ENCODE measurements around the gene GRSF1. TPM values are rescaled to one million over a fixed set of nuclear protein-coding genes. Genes with fewer than 3 reads are reported as not detected.

The GRSF1 gene
- total and polyA plus RNA-seq, 2 of the 13 experiments (the other 11 are each of a cell fraction or from before 2014, with no cell fraction given) = 66.5 to 103 TPM

- no peak for TF ChIP-seq ZNF34 (CRISPR knock-in tag; IDR thresholded peaks at IDR 0.05; ENCODE audit: borderline replicate concordance)
- 0 out of 2 replicates have a peak, but pooled peaks have one; percentile 19 for TF ChIP-seq RARA (CRISPR knock-in tag; IDR thresholded peaks at IDR 0.05)
- TF ChIP-seq, protein P1, sequence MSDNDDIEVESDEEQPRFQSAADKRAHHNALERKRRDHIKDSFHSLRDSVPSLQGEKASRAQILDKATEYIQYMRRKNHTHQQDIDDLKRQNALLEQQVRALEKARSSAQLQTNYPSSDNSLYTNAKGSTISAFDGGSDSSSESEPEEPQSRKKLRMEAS (IDR thresholded peaks at IDR 0.05) = peak; percentile 77
- TF ChIP-seq, protein P2, sequence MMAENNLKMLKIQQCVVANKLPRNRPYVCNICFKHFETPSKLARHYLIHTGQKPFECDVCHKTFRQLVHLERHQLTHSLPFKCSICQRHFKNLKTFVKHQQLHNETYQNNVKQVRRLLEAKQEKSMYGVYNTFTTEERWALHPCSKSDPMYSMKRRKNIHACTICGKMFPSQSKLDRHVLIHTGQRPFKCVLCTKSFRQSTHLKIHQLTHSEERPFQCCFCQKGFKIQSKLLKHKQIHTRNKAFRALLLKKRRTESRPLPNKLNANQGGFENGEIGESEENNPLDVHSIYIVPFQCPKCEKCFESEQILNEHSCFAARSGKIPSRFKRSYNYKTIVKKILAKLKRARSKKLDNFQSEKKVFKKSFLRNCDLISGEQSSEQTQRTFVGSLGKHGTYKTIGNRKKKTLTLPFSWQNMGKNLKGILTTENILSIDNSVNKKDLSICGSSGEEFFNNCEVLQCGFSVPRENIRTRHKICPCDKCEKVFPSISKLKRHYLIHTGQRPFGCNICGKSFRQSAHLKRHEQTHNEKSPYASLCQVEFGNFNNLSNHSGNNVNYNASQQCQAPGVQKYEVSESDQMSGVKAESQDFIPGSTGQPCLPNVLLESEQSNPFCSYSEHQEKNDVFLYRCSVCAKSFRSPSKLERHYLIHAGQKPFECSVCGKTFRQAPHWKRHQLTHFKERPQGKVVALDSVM (CRISPR knock-in tag; IDR thresholded peaks at IDR 0.05) = peak; percentile 93
- peak; percentile 73 for TF ChIP-seq YY1 (IDR thresholded peaks at IDR 0.05; ENCODE audit: insufficient read depth, insufficient replicate concordance, low read depth, low read length)
- TF ChIP-seq, protein P3, sequence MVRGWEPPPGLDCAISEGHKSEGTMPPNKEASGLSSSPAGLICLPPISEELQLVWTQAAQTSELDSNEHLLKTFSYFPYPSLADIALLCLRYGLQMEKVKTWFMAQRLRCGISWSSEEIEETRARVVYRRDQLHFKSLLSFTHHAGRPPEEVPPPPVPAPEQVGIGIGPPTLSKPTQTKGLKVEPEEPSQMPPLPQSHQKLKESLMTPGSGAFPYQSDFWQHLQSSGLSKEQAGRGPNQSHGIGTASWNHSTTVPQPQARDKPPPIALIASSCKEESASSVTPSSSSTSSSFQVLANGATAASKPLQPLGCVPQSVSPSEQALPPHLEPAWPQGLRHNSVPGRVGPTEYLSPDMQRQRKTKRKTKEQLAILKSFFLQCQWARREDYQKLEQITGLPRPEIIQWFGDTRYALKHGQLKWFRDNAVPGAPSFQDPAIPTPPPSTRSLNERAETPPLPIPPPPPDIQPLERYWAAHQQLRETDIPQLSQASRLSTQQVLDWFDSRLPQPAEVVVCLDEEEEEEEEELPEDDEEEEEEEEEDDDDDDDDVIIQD (CRISPR knock-in tag; IDR thresholded peaks at IDR 0.05; ENCODE audit: low read depth) = peak; percentile 63; the same call in 1 of the 2 replicates
- TF ChIP-seq MYC (CRISPR knock-in tag; IDR thresholded peaks at IDR 0.05; ENCODE audit: borderline replicate concordance) = peak; percentile 62
- peak; percentile 91 for TF ChIP-seq GABPB1 (CRISPR knock-in tag; IDR thresholded peaks at IDR 0.05)
- TF ChIP-seq POLR2AphosphoS5 (IDR thresholded peaks at IDR 0.05; ENCODE audit: low read depth, low read length) = peak; percentile 89
- no peak for TF ChIP-seq ZNF460 (CRISPR knock-in tag; IDR thresholded peaks at IDR 0.05; ENCODE audit: borderline replicate concordance)
- no peak for TF ChIP-seq ZSCAN25 (CRISPR knock-in tag; IDR thresholded peaks at IDR 0.05)
- TF ChIP-seq ZNF446 (CRISPR knock-in tag; IDR thresholded peaks at IDR 0.05) = peak; percentile 93
These were observed at the start of gene GRSF1 (continued) for GRCh38 chr4:70839589-70840093.
